SU-DHL-6 (cell line): Measurements from ENCODE around the gene TCEANC2.

Experiments used
- H2AFZ ChIP-seq: fragments of 200-600 bp; sonication (generic); 2 replicates; pipeline ENCODE4 v1.6.1; 2014; ENCODE audit warnings: low read depth, mild to moderate bottlenecking, moderate library complexity, mixed read lengths, antibody characterized with exemption, low read length; ENCODE audit not compliant: severe bottlenecking
- H3F3A ChIP-seq: fragments of 200-600 bp; shearing (Covaris generic); 2 replicates; pipeline ENCODE4 v1.6.0; 2016; ENCODE audit warnings: antibody characterized with exemption, mild to moderate bottlenecking; ENCODE audit not compliant: insufficient read depth
- H3K27ac ChIP-seq: fragments of 200-600 bp; sonication (generic); 2 replicates; pipeline ENCODE4 v1.5.1; 2016; ENCODE audit warnings: low read depth, mild to moderate bottlenecking, low read length, moderate library complexity, mixed read lengths
- H3K27me3 ChIP-seq: fragments of 200-600 bp; sonication (generic), shearing (Covaris generic); 2 replicates; pipeline ENCODE4 v1.6.0; 2014; ENCODE audit warnings: mild to moderate bottlenecking, low read length
- H3K36me3 ChIP-seq: fragments of 200-600 bp; sonication (generic); 2 replicates; pipeline ENCODE4 v1.6.1; 2014; ENCODE audit warnings: mild to moderate bottlenecking, low read length, mixed read lengths
- H3K4me2 ChIP-seq: fragments of 300-600, 200-600 bp; shearing (Covaris generic), sonication (generic); 2 replicates; pipeline ENCODE4 v1.6.0; 2014; ENCODE audit warnings: low read length, low read depth, mild to moderate bottlenecking; ENCODE audit not compliant: poor library complexity, severe bottlenecking
- H3K4me3 ChIP-seq: fragments of 200-600 bp; sonication (generic); 2 replicates; pipeline ENCODE4 v1.5.1; 2014; ENCODE audit warnings: antibody characterized with exemption, low read length, mild to moderate bottlenecking, mixed read lengths; ENCODE audit not compliant: insufficient read depth, poor library complexity, severe bottlenecking
- H3K79me2 ChIP-seq: fragments of 200-600 bp; sonication (generic); 2 replicates; pipeline ENCODE4 v1.6.1; 2014; ENCODE audit warnings: mild to moderate bottlenecking, low read length, moderate library complexity; ENCODE audit not compliant: insufficient read depth
- H3K9ac ChIP-seq: fragments of 200-600 bp; sonication (generic); 2 replicates; pipeline ENCODE4 v1.7.0; 2014; ENCODE audit warnings: mild to moderate bottlenecking, low read length
- H3K9me2 ChIP-seq: fragments of 200-600 bp; sonication (generic); replicated peaks from 2 replicates; pipeline ENCODE4 v1.6.1; 2014; ENCODE audit warnings: low read length; ENCODE audit not compliant: insufficient read depth
- H3K9me3 ChIP-seq: fragments of 200-600 bp; sonication (generic); 2 replicates; pipeline ENCODE4 v1.6.1; 2014; ENCODE audit warnings: low read length, mixed read lengths; ENCODE audit not compliant: insufficient read depth
- H4K20me1 ChIP-seq: fragments of 200-600 bp; sonication (generic); 2 replicates; pipeline ENCODE4 v1.6.1; 2014; ENCODE audit warnings: low read depth, mild to moderate bottlenecking, antibody characterized with exemption, low read length, moderate library complexity, mixed read lengths
- EZH2phosphoT487 ChIP-seq: fragments of 200-600 bp; sonication (generic), shearing (Covaris generic); conservative IDR thresholded peaks from 2 replicates; pipeline ENCODE4 v1.6.1; 2018; ENCODE audit warnings: mild to moderate bottlenecking, antibody characterized with exemption, low read length, moderate library complexity, mixed read lengths
- TF ChIP-seq, protein P1 (sequence below): fragments of 200-600 bp; sonication (generic); IDR thresholded peaks from one replicate; pipeline ENCODE4 v1.5.1; 2017; ENCODE audit warnings: antibody characterized with exemption, mild to moderate bottlenecking, low read length, moderate library complexity; ENCODE audit not compliant: insufficient read depth, poor library complexity, severe bottlenecking

TCEANC2 gene

DNA sequence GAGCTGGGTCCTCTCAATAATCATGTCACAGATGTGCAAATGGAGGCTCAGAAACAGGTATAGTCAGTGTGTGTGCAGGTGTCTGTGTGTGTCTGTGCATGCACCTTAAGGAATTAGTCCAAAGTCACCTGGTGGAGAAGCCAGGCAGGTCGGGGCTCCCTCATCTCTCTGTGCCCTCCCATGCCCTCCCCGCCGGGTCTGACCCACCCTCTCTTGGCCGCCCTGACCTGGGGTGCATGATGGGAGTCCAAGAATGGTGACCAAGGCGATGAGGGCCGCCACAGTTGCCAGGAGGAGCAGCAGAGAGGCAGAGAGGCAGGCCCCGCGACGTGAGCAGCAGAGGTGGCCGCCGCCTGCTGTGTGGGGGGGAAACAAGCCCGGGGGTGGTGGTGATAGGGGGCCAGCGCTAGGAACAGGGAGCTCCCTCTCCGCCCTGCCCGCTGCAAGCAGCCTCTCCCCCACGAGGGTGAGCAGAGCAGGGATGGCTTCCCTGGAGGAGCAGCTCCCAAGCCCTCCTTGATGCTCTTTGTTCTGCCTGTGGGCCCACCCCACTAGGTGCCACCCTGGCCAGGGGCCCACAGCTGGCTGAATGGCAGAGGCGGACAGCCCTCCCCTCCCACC, 39.3 kb upstream of the TCEANC2 start:
- Histone ChIP-seq H3K9me2 (no peaks in the 10 kb centered on the region), H3K4me3 (no peak overlapping the region), H3K9me3 (no peaks in the 10 kb centered on the region), H4K20me1 (no peaks in the 10 kb centered on the region), H3K27ac (no peak overlapping the region), H3K79me2 (no peaks in the 10 kb centered on the region), H3K9ac (no peak overlapping the region), H3K4me2 (no peak overlapping the region), H3F3A (no peaks in the 10 kb centered on the region), H3K36me3 (no peaks in the 10 kb centered on the region), H2AFZ (no peak overlapping the region), H3K27me3 (no peaks in the 10 kb centered on the region)
- TF ChIP-seq, protein P1, sequence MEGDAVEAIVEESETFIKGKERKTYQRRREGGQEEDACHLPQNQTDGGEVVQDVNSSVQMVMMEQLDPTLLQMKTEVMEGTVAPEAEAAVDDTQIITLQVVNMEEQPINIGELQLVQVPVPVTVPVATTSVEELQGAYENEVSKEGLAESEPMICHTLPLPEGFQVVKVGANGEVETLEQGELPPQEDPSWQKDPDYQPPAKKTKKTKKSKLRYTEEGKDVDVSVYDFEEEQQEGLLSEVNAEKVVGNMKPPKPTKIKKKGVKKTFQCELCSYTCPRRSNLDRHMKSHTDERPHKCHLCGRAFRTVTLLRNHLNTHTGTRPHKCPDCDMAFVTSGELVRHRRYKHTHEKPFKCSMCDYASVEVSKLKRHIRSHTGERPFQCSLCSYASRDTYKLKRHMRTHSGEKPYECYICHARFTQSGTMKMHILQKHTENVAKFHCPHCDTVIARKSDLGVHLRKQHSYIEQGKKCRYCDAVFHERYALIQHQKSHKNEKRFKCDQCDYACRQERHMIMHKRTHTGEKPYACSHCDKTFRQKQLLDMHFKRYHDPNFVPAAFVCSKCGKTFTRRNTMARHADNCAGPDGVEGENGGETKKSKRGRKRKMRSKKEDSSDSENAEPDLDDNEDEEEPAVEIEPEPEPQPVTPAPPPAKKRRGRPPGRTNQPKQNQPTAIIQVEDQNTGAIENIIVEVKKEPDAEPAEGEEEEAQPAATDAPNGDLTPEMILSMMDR = no peak
- no peak for TF ChIP-seq EZH2phosphoT487

GRCh38 chr1:54016343-54017282, 36.8 kb upstream of the TCEANC2 start:
- Histone ChIP-seq H3K4me2 (no peak overlapping the region), H3K27me3 (no peaks in the 10 kb centered on the region), H2AFZ (no peak overlapping the region), H3K4me3 (no peak overlapping the region), H3K9me3 (no peaks in the 10 kb centered on the region), H4K20me1 (no peaks in the 10 kb centered on the region), H3K9me2 (no peaks in the 10 kb centered on the region), H3K36me3 (no peaks in the 10 kb centered on the region), H3K79me2 (no peaks in the 10 kb centered on the region), H3K9ac (no peak overlapping the region), H3K27ac (no peak overlapping the region), H3F3A (no peaks in the 10 kb centered on the region)
- TF ChIP-seq, protein P1 = no peak
- TF ChIP-seq EZH2phosphoT487 = no peak

GRCh38 chr1:54017979-54018378, 35.4 kb upstream of the TCEANC2 start, which contains the start of gene LDLRAD1:
LDLRAD1 (minus strand) TSS chr1:54018186; CDS start chr1:54018112, 74 bp downstream.
- Histone ChIP-seq H3K27ac (no peak within 1 kb of the TSS), H3K27me3 (no peaks in the 10 kb centered on the region), H3K9ac (no peak within 1 kb of the TSS), H3K9me2 (no peaks in the 10 kb centered on the region), H3K4me2 (no peak within 1 kb of the TSS), H3K79me2 (no peaks in the 10 kb centered on the region), H4K20me1 (no peaks in the 10 kb centered on the region), H3K9me3 (no peaks in the 10 kb centered on the region), H3F3A (no peaks in the 10 kb centered on the region), H3K4me3 (no peak within 1 kb of the TSS), H2AFZ (no peak within 1 kb of the TSS), H3K36me3 (no peaks in the 10 kb centered on the region)
- no peak for TF ChIP-seq EZH2phosphoT487
- TF ChIP-seq, protein P1 = no peak
